PC-3 (cell line): ENCODE data around the gene DNAJB6. TPM values are rescaled to one million over a fixed set of nuclear protein-coding genes. Genes with fewer than 3 reads are reported as not detected.

ENCODE experiments used
- ATAC-seq: fragments of 200-7000 bp; cut with Tn5 transposase; 2 replicates; pipeline ENCODE4 v1.9.1; 2020; ENCODE audit warnings: mild to moderate bottlenecking, moderate library complexity
- BruUV-seq: library from RNA; stranded (reverse); fragments of 400-500 nt; replicated peaks from 2 replicates; lab custom pipeline; 2021; lab: Mats Ljungman, UMichigan
- CTCF ChIA-PET: fragments of 300-600 bp; sonication (Branson Sonifier 250); formaldehyde crosslinking; loops from one replicate; lab custom pipeline; 2022; ENCODE audit warnings: antibody characterized with exemption; lab: Charles Lee
- POLR2A ChIA-PET: fragments of 300-600 bp; sonication (Branson Sonifier 250); formaldehyde crosslinking; loops from one replicate; lab custom pipeline; 2022; ENCODE audit warnings: antibody characterized with exemption; ENCODE audit not compliant: unreplicated experiment; lab: Charles Lee
- DNase-seq: peaks from one replicate; pipeline ENCODE4 v3.0.0-alpha.2; 2015
- H2AFZ ChIP-seq: fragments of 300-600 bp; sonication (generic); 2 replicates; pipeline ENCODE4 v1.6.0; 2016; ENCODE audit warnings: antibody characterized with exemption, low read length
- H3F3A ChIP-seq: fragments of 300-600 bp; sonication (generic); one replicate; pipeline ENCODE4 v1.6.0; 2017; ENCODE audit warnings: antibody characterized with exemption, low read length, control low read depth, mild to moderate bottlenecking; ENCODE audit not compliant: unreplicated experiment
- H3K27ac ChIP-seq: fragments of 300-600 bp; sonication (generic); 2 replicates; pipeline ENCODE4 v1.5.1; 2016; ENCODE audit warnings: mild to moderate bottlenecking, low read length
- H3K27me3 ChIP-seq: fragments of 300-600 bp; sonication (generic); 2 replicates; pipeline ENCODE4 v1.6.1; 2016; ENCODE audit warnings: low read length, mixed read lengths
- H3K36me3 ChIP-seq: fragments of 300-600 bp; sonication (generic); 2 replicates; pipeline ENCODE4 v1.6.1; 2016; ENCODE audit warnings: low read depth, mixed run types, low read length, mixed read lengths
- H3K4me1 ChIP-seq: fragments of 300-600 bp; sonication (generic); 2 replicates; pipeline ENCODE4 v1.5.1; 2016; ENCODE audit warnings: low read length; ENCODE audit not compliant: insufficient read depth
- H3K4me2 ChIP-seq: fragments of 300-600 bp; sonication (generic); 2 replicates; pipeline ENCODE4 v1.6.0; 2016; ENCODE audit warnings: low read length
- H3K4me3 ChIP-seq: fragments of 300-600 bp; sonication (generic); 2 replicates; pipeline ENCODE4 v1.5.1; 2016; ENCODE audit warnings: mild to moderate bottlenecking, low read length, mixed read lengths
- H3K79me2 ChIP-seq: fragments of 300-600 bp; sonication (generic); 2 replicates; pipeline ENCODE4 v1.6.1; 2017; ENCODE audit warnings: low read length, mixed read lengths
- H3K9ac ChIP-seq: fragments of 300-600 bp; sonication (generic); 2 replicates; pipeline ENCODE4 v1.6.0; 2016; ENCODE audit warnings: mild to moderate bottlenecking, low read length
- H3K9me2 ChIP-seq: fragments of 300-600 bp; sonication (generic); replicated peaks from 2 replicates; pipeline ENCODE4 v1.6.1; 2016; ENCODE audit warnings: mixed run types, low read length, mixed read lengths
- H3K9me3 ChIP-seq: fragments of 300-600 bp; sonication (generic); 2 replicates; pipeline ENCODE4 v1.6.1; 2016; ENCODE audit warnings: low read length, mixed read lengths
- H4K20me1 ChIP-seq: fragments of 300-600 bp; sonication (generic); 2 replicates; pipeline ENCODE4 v1.6.1; 2016; ENCODE audit warnings: low read length, mixed read lengths
- EZH2 ChIP-seq: fragments of 300-600 bp; sonication (generic); IDR thresholded peaks from one replicate; pipeline ENCODE4 v1.6.1; 2017; ENCODE audit warnings: antibody characterized with exemption, mild to moderate bottlenecking, low read length; ENCODE audit not compliant: unreplicated experiment
- EZH2phosphoT487 ChIP-seq: fragments of 300-600 bp; sonication (generic); IDR thresholded peaks from 2 replicates; pipeline ENCODE4 v1.6.1; 2018; ENCODE audit warnings: mild to moderate bottlenecking, antibody characterized with exemption, low read length, borderline replicate concordance
- intact Hi-C: fragments of 100-400 bp; cut with micrococcal nuclease; formaldehyde crosslinking; loops from 2 replicates; pipeline ENCODE4 v1.9.0; 2023
- total RNA-seq: library from RNA; depleted of rRNA; stranded (reverse); fragments of >200 nt; gene quantifications from 2 replicates; pipeline ENCODE4 v1.2.3, GENCODE V29; 2014
- TF ChIP-seq, protein P1 (sequence below): fragments of 300-600 bp; sonication (generic); conservative IDR thresholded peaks from 2 replicates; pipeline ENCODE4 v1.5.1; 2017; ENCODE audit warnings: antibody characterized with exemption, low read depth, mild to moderate bottlenecking, low read length

DNAJB6 gene
- total RNA-seq, 1 experiment from 2014 or later = 151 TPM

DNA sequence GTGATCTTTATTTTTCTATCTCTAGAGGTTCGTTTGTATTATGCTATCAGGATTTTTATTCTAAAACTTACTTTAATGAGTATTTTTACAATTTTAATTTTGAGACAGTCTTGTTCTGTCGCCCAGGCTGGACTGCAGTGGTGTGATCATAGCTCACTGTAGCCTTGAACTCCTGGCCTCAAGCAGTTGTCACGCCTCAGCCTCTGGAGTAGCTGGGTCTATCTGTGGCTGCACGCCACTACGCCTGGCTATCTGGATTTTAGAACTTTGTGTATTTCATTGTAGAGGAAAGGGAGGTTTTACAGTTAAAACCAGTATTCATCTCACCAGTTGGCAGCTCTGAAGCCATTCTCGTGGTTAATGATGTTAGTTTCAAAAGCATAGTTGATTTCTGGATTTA is 25.9 kb downstream of the DNAJB6 start:
- Histone ChIP-seq H2AFZ (no peak overlapping the region), H3F3A (no peaks in the 10 kb centered on the region), H3K27ac (no peak overlapping the region), H3K27me3 (no peaks in the 10 kb centered on the region), H3K9me3 (no peaks in the 10 kb centered on the region), H3K4me1 (no peaks in the 10 kb centered on the region), H3K9ac (no peak overlapping the region), H3K9me2 (no peaks in the 10 kb centered on the region), H3K36me3 (peaks cover 83% of the 10 kb centered on the region), H3K4me2 (no peak overlapping the region), H4K20me1 (peaks cover 94% of the 10 kb centered on the region), H3K4me3 (no peak overlapping the region), H3K79me2 (peaks cover 96% of the 10 kb centered on the region)
- ChIA-PET CTCF (no interaction called here), POLR2A (no interaction called here)
- no peak for ATAC-seq
- TF ChIP-seq EZH2 = no peak
- intact Hi-C loops = no loop called here
- no TSS peak for BruUV-seq
- no peak for DNase-seq

GRCh38 chr7:157366722-157367121 is 29.9 kb downstream of the DNAJB6 start:
- peaks cover 91% of the 10 kb centered on the region for H3K79me2 ChIP-seq
- H3K4me1 ChIP-seq = no peaks in the 10 kb centered on the region
- ATAC-seq = no peak
- H3K9me3 ChIP-seq = no peaks in the 10 kb centered on the region
- no peak overlapping the region for H3K9ac ChIP-seq
- no peaks in the 10 kb centered on the region for H3K9me2 ChIP-seq
- H3K27ac ChIP-seq = no peak overlapping the region
- no peak overlapping the region for H3K4me3 ChIP-seq
- no peaks in the 10 kb centered on the region for H3F3A ChIP-seq
- ChIA-PET CTCF (no interaction called here), POLR2A (no interaction called here)
- DNase-seq = no peak
- no peak overlapping the region for H3K4me2 ChIP-seq
- no peak overlapping the region for H2AFZ ChIP-seq
- H4K20me1 ChIP-seq = peaks cover 73% of the 10 kb centered on the region
- intact Hi-C loops = no loop called here
- no TSS peak for BruUV-seq
- H3K36me3 ChIP-seq = peaks cover 91% of the 10 kb centered on the region
- TF ChIP-seq EZH2 (no peak), EZH2phosphoT487 (no peak)
- TF ChIP-seq, protein P1, sequence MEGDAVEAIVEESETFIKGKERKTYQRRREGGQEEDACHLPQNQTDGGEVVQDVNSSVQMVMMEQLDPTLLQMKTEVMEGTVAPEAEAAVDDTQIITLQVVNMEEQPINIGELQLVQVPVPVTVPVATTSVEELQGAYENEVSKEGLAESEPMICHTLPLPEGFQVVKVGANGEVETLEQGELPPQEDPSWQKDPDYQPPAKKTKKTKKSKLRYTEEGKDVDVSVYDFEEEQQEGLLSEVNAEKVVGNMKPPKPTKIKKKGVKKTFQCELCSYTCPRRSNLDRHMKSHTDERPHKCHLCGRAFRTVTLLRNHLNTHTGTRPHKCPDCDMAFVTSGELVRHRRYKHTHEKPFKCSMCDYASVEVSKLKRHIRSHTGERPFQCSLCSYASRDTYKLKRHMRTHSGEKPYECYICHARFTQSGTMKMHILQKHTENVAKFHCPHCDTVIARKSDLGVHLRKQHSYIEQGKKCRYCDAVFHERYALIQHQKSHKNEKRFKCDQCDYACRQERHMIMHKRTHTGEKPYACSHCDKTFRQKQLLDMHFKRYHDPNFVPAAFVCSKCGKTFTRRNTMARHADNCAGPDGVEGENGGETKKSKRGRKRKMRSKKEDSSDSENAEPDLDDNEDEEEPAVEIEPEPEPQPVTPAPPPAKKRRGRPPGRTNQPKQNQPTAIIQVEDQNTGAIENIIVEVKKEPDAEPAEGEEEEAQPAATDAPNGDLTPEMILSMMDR = no peak
- no peaks in the 10 kb centered on the region for H3K27me3 ChIP-seq

DNA sequence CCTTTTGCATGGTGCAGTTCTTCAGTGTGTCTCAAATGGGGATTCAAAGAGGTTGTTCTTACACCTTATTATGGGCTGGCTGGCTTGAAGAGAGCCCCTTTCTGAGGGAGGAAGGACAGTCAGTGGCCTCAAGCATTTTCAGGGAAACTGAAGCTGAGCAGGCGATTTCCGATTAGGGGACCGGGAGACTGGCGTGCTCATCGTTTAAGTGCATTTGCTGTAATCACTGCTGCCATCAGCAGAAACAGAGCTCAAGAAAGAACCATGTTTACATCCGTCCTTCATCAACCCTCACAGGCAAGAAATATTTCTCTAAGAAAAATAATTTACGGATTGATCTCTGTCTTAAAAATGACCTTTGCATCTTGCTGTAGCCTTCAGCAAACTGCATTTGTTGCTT is 32.2 kb downstream of the DNAJB6 start:
- Histone ChIP-seq H3K4me3 (no peak overlapping the region), H2AFZ (no peak overlapping the region), H3K27me3 (no peaks in the 10 kb centered on the region), H3F3A (no peaks in the 10 kb centered on the region), H3K4me1 (no peaks in the 10 kb centered on the region), H3K4me2 (no peak overlapping the region), H3K36me3 (peaks cover 93% of the 10 kb centered on the region), H4K20me1 (peaks cover 61% of the 10 kb centered on the region), H3K79me2 (peaks cover 91% of the 10 kb centered on the region), H3K9me3 (no peaks in the 10 kb centered on the region), H3K27ac (no peak overlapping the region), H3K9ac (no peak overlapping the region), H3K9me2 (no peaks in the 10 kb centered on the region)
- ChIA-PET POLR2A (no interaction called here), CTCF (no interaction called here)
- ATAC-seq = no peak
- TSS peak; percentile 2 for BruUV-seq
- DNase-seq = no peak
- intact Hi-C loops = no loop called here
- TF ChIP-seq, protein P1 = no peak
- TF ChIP-seq EZH2phosphoT487 (no peak), EZH2 (no peak)
